Measurements from ENCODE around the gene NCLN. TPM values are rescaled to one million over a fixed set of nuclear protein-coding genes. Genes with fewer than 3 reads are reported as not detected.

NCLN gene, protein sequence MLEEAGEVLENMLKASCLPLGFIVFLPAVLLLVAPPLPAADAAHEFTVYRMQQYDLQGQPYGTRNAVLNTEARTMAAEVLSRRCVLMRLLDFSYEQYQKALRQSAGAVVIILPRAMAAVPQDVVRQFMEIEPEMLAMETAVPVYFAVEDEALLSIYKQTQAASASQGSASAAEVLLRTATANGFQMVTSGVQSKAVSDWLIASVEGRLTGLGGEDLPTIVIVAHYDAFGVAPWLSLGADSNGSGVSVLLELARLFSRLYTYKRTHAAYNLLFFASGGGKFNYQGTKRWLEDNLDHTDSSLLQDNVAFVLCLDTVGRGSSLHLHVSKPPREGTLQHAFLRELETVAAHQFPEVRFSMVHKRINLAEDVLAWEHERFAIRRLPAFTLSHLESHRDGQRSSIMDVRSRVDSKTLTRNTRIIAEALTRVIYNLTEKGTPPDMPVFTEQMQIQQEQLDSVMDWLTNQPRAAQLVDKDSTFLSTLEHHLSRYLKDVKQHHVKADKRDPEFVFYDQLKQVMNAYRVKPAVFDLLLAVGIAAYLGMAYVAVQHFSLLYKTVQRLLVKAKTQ
- total RNA-seq (2014; rRNA removed) (74.7 and 132 TPM in 2 replicates), Bru-seq, nascent RNA (percentile 59 among the genes with signal in this experiment), BruChase-seq, experiment 1, labeled RNA remaining after a 6-hour chase (percentile 75 among the genes with signal in this experiment), BruChase-seq, experiment 2, labeled RNA remaining after a 2-hour chase (percentile 71 among the genes with signal in this experiment)
- long read RNA-seq, full-length matches to known transcripts = 30 of 106 reads
- long read RNA-seq, partial matches to known transcripts = 11 of 106 reads
- long read RNA-seq, other reads (novel, unspliced or antisense) = 65 of 106 reads

- no TSS peak for BruUV-seq (replicated peaks)
- POLR2A ChIA-PET (ENCODE audit: unreplicated experiment) = no interaction called here
- intact Hi-C loops (cut with micrococcal nuclease) = no loop called here
Measured at GRCh38 chr19:3185461-3186159, at the start of gene NCLN. NCLN (plus strand) TSS chr19:3185930; CDS start chr19:3186031, 101 bp downstream.

DNA sequence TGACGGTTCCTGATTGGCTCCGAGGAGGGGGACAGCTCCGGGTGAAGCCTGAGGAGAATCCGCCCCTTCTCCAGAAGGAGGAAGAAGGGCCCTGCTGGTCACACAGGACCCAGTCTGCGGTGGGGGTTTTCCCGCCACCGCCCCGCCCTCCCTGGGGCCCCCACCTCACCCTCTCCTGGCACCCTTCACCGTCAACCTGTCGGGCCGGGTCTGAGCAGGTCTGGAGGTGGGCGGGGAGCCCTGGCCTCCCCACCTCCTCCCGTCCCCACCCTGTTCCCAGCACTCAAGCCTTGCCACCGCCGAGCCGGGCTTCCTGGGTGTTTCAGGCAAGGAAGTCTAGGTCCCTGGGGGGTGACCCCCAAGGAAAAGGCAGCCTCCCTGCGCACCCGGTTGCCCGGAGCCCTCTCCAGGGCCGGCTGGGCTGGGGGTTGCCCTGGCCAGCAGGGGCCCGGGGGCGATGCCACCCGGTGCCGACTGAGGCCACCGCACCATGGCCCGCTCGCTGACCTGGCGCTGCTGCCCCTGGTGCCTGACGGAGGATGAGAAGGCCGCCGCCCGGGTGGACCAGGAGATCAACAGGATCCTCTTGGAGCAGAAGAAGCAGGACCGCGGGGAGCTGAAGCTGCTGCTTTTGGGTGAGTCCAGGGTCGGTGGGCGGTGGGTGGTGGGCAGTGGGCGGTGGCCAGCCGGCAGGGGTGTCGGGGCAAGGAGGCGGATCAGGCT, 49.6 kb upstream of the NCLN start, which contains the start of gene GNA15:
Gene GNA15 (plus strand): TSS at position 73 of the 723 bp plus-strand sequence. CDS start 418 bp downstream, at position 491.
- Histone ChIP-seq H3K4me3 (ENCODE audit: low read length) (no peak within 1 kb of the TSS), H3K9me3 (ENCODE audit: low read length) (no peaks in the 10 kb centered on the region), H3K27ac (ENCODE audit: low read length) (no peak within 1 kb of the TSS), H4K20me1 (ENCODE audit: low read length) (no peaks in the 10 kb centered on the region), H3K79me2 (ENCODE audit: low read length) (no peaks in the 10 kb centered on the region), H3K36me3 (ENCODE audit: low read depth, low read length) (no peaks in the 10 kb centered on the region), H3K9me2 (replicated peaks; ENCODE audit: low read length) (no peaks in the 10 kb centered on the region), H3K27me3 (ENCODE audit: low read length) (no peaks in the 10 kb centered on the region), H3K9ac (ENCODE audit: low read length) (no peak within 1 kb of the TSS), H3K4me1 (ENCODE audit: insufficient read depth, low read length) (no peaks in the 10 kb centered on the region), H2AFZ (ENCODE audit: low read length) (no peak within 1 kb of the TSS), H3F3A (ENCODE audit: low read length, unreplicated experiment) (no peaks in the 10 kb centered on the region), H3K4me2 (ENCODE audit: low read length) (no peak within 1 kb of the TSS)
- TF ChIP-seq EZH2 (IDR thresholded peaks at IDR 0.05; ENCODE audit: low read length, unreplicated experiment) (no peak), EZH2phosphoT487 (IDR thresholded peaks at IDR 0.05; ENCODE audit: borderline replicate concordance, low read length) (no peak)
- TF ChIP-seq, protein P1, sequence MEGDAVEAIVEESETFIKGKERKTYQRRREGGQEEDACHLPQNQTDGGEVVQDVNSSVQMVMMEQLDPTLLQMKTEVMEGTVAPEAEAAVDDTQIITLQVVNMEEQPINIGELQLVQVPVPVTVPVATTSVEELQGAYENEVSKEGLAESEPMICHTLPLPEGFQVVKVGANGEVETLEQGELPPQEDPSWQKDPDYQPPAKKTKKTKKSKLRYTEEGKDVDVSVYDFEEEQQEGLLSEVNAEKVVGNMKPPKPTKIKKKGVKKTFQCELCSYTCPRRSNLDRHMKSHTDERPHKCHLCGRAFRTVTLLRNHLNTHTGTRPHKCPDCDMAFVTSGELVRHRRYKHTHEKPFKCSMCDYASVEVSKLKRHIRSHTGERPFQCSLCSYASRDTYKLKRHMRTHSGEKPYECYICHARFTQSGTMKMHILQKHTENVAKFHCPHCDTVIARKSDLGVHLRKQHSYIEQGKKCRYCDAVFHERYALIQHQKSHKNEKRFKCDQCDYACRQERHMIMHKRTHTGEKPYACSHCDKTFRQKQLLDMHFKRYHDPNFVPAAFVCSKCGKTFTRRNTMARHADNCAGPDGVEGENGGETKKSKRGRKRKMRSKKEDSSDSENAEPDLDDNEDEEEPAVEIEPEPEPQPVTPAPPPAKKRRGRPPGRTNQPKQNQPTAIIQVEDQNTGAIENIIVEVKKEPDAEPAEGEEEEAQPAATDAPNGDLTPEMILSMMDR (conservative IDR thresholded peaks at IDR 0.05; ENCODE audit: low read depth, low read length) = no peak
- BruUV-seq (replicated peaks) = no TSS peak
- intact Hi-C loops (cut with micrococcal nuclease) = no loop called here
- CTCF ChIA-PET = no interaction called here
- DNase-seq (no peak), ATAC-seq (no peak)
- POLR2A ChIA-PET (ENCODE audit: unreplicated experiment) = interaction anchor here (0.6 kb wide), 1 partner anchor 40 kb away, joined by 4 read pairs; no protein-coding TSS in a partner anchor

More at GRCh38 chr19:3185461-3186159, at the start of gene NCLN:
- H3K27ac ChIP-seq (ENCODE audit: low read length) = peak within 1 kb of the TSS; percentile 75
- H3K4me1 ChIP-seq (ENCODE audit: insufficient read depth, low read length) = peaks cover 10% of the 10 kb centered on the region
- peak within 1 kb of the TSS; percentile 98 for H3K4me2 ChIP-seq (ENCODE audit: low read length)
- no peaks in the 10 kb centered on the region for H3K27me3 ChIP-seq (ENCODE audit: low read length)
- H3K9ac ChIP-seq (ENCODE audit: low read length) = peak within 1 kb of the TSS; percentile 97
- TF ChIP-seq, protein P1 (conservative IDR thresholded peaks at IDR 0.05; ENCODE audit: low read depth, low read length) = no peak
- no peak for TF ChIP-seq EZH2phosphoT487 (IDR thresholded peaks at IDR 0.05; ENCODE audit: borderline replicate concordance, low read length)
- no peak for TF ChIP-seq EZH2 (IDR thresholded peaks at IDR 0.05; ENCODE audit: low read length, unreplicated experiment)
- no peaks in the 10 kb centered on the region for H3K9me3 ChIP-seq (ENCODE audit: low read length)
- peaks cover 48% of the 10 kb centered on the region for H3K79me2 ChIP-seq (ENCODE audit: low read length)
- peaks cover 16% of the 10 kb centered on the region for H4K20me1 ChIP-seq (ENCODE audit: low read length)
- peak within 1 kb of the TSS; percentile 99 for H2AFZ ChIP-seq (ENCODE audit: low read length)
- CTCF ChIA-PET = no interaction called here
- ATAC-seq = peak; percentile 86
- no peaks in the 10 kb centered on the region for H3F3A ChIP-seq (ENCODE audit: low read length, unreplicated experiment)
- DNase-seq = peak; percentile 89
- H3K36me3 ChIP-seq (ENCODE audit: low read depth, low read length) = no peaks in the 10 kb centered on the region
- H3K9me2 ChIP-seq (replicated peaks; ENCODE audit: low read length) = no peaks in the 10 kb centered on the region
- peak within 1 kb of the TSS; percentile 96 for H3K4me3 ChIP-seq (ENCODE audit: low read length)

All from PC-3 (cell line).